G401 (cell line): ENCODE results near the gene RASSF8. TPM values are rescaled to one million over a fixed set of nuclear protein-coding genes. Genes with fewer than 3 reads are reported as not detected.

ENCODE experiments used
- DNase-seq: peaks from one replicate; pipeline ENCODE4 v3.0.0-alpha.2; 2015; ENCODE audit warnings: low spot score
- in situ Hi-C: cut with HindIII; loops from 2 replicates; pipeline ENCODE4 v1.10.0; 2016; ENCODE audit warnings: low sequenced_read_pairs, mixed read lengths
- total RNA-seq: library from RNA; depleted of rRNA; stranded (reverse); fragments of >200 nt; shearing (Covaris generic); gene quantifications from 2 replicates; pipeline ENCODE4 v1.2.3, GENCODE V29; 2014; rRNA removed

The RASSF8 gene
- total RNA-seq, 1 experiment from 2014 or later: 13.7 TPM

GRCh38 chr12:26127404-26127803 lies 168.9 kb downstream of the RASSF8 start:
- no peak for DNase-seq
- in situ Hi-C loops: no loop called here

- DNase-seq: no peak
- in situ Hi-C loops: no loop called here
These were observed 169.7 kb downstream of the RASSF8 start for GRCh38 chr12:26128168-26128567.

Other genes starting within 250 kb of the RASSF8 start
- gene BHLHE41, start 166.4 kb downstream of the RASSF8 start, total RNA-seq: 1.4 and 2.8 TPM in 2 replicates
- 1.7 and 2.9 TPM in 2 replicates for gene SSPN, start 236.9 kb downstream of the RASSF8 start, total RNA-seq